Naive thymus-derived CD4-positive, alpha-beta T cell (primary cell): ENCODE measurements around the gene TSTD2. TPM values are rescaled to one million over a fixed set of nuclear protein-coding genes. Genes with fewer than 3 reads are reported as not detected.

ENCODE experiments used
- ATAC-seq: fragments of 150-1000 bp; cut with Tn5 transposase; 2 replicates; pipeline ENCODE4 v1.10.0; 2021; ENCODE audit warnings: mild to moderate bottlenecking, moderate library complexity
- CTCF ChIA-PET: fragments of 350-600 bp; sonication (Branson Sonifier 250); formaldehyde crosslinking; loops from one replicate; lab custom pipeline; 2021; ENCODE audit warnings: antibody characterized with exemption; lab: Charles Lee
- POLR2A ChIA-PET: fragments of 350-600 bp; sonication (Branson Sonifier 250); formaldehyde crosslinking; loops from one replicate; lab custom pipeline; 2021; ENCODE audit warnings: antibody characterized with exemption, inconsistent platforms; lab: Charles Lee
- DNase-seq, 9 donors: peaks; one replicate each; pipeline versions ENCODE4 v3.0.0 to v3.0.0-alpha.2; 2020 to 2022; ENCODE audit warnings: mixed read lengths in 1 of 9
- H3K27ac ChIP-seq: one replicate; pipeline ENCODE4 v1.7.0; 2013; ENCODE audit warnings: mild to moderate bottlenecking, low read depth, low read length, moderate library complexity
- H3K27me3 ChIP-seq, 2 donors: one replicate each; pipeline ENCODE4 v1.7.0; 2013; ENCODE audit warnings: low read length in 2 of 2, mild to moderate bottlenecking in 2 of 2, moderate library complexity in 2 of 2; ENCODE audit not compliant: control insufficient read depth in 2 of 2, insufficient read depth in 2 of 2
- H3K36me3 ChIP-seq, 3 experiments: 1 replicate in 2 of 3; 2 replicates in 1 of 3; pipeline ENCODE4 v1.7.0; 2013; ENCODE audit warnings: low read length in 3 of 3, mild to moderate bottlenecking in 3 of 3, moderate library complexity in 1 of 3; ENCODE audit not compliant: insufficient read depth in 3 of 3, control insufficient read depth in 2 of 3
- H3K4me1 ChIP-seq, 2 donors: one replicate each; pipeline ENCODE4 v1.7.0; 2013; ENCODE audit warnings: low read length in 2 of 2, mild to moderate bottlenecking in 2 of 2, moderate library complexity in 1 of 2; ENCODE audit not compliant: control insufficient read depth in 2 of 2, insufficient read depth in 2 of 2
- H3K4me3 ChIP-seq: 2 replicates; pipeline ENCODE4 v1.7.0; 2013; ENCODE audit warnings: mild to moderate bottlenecking, low read length
- H3K9me3 ChIP-seq, 3 experiments: 1 replicate in 2 of 3; 2 replicates in 1 of 3; pipeline ENCODE4 v1.7.0; 2013; ENCODE audit warnings: low read length in 3 of 3; ENCODE audit not compliant: control insufficient read depth in 2 of 3
- H3K27ac Mint-ChIP-seq, 9 donors: one replicate each; pipeline ENCODE4 v1.8.0; 2020 to 2022; ENCODE audit warnings: mixed read lengths in 9 of 9, mild to moderate bottlenecking in 8 of 9, moderate library complexity in 5 of 9, inconsistent platforms in 2 of 9
- H3K27me3 Mint-ChIP-seq, 5 donors: one replicate each; pipeline ENCODE4 v1.8.0; 2021 to 2022; ENCODE audit warnings: mixed read lengths in 5 of 5, mild to moderate bottlenecking in 1 of 5
- H3K36me3 Mint-ChIP-seq, 5 donors: one replicate each; pipeline ENCODE4 v1.8.0; 2020 to 2022; ENCODE audit warnings: mixed read lengths in 5 of 5, mild to moderate bottlenecking in 3 of 5, inconsistent platforms in 1 of 5
- H3K4me1 Mint-ChIP-seq, 7 donors: one replicate each; pipeline ENCODE4 v1.8.0; 2020 to 2022; ENCODE audit warnings: mixed read lengths in 7 of 7, mild to moderate bottlenecking in 3 of 7, inconsistent platforms in 1 of 7
- H3K4me3 Mint-ChIP-seq, 10 donors: one replicate each; pipeline ENCODE4 v1.8.0; 2020 to 2022; ENCODE audit warnings: mild to moderate bottlenecking in 10 of 10, mixed read lengths in 10 of 10, moderate library complexity in 6 of 10, inconsistent platforms in 2 of 10
- H3K9me3 Mint-ChIP-seq, 11 donors: one replicate each; pipeline ENCODE4 v1.8.0; 2020 to 2022; ENCODE audit warnings: mixed read lengths in 11 of 11, mild to moderate bottlenecking in 4 of 11, inconsistent platforms in 1 of 11, moderate library complexity in 1 of 11
- intact Hi-C, 2 donors: fragments of 100-400 bp; cut with micrococcal nuclease; formaldehyde crosslinking; loops; one replicate each; pipeline ENCODE4 v1.15.1; 2023
- polyA plus RNA-seq, 2 donors: library from polyadenylated mRNA; unstranded; fragments of 300-500 nt; fragmentation: Illumina TruSeq; gene quantifications; one replicate each; pipeline ENCODE4 v1.2.3, GENCODE V29; 2021
- total RNA-seq, 6 experiments: library from RNA in 5 of 6; stranded (reverse) in 5 of 6; gene quantifications; 1 replicate in 5 of 6; 2 replicates in 1 of 6; pipeline ENCODE4 v1.2.3 and lab custom pipeline; 2021 to 2026

TSTD2 gene
- total and polyA plus RNA-seq, 7 experiments from 2014 or later: 9.8 to 23.3 (median 16.3) TPM

DNA sequence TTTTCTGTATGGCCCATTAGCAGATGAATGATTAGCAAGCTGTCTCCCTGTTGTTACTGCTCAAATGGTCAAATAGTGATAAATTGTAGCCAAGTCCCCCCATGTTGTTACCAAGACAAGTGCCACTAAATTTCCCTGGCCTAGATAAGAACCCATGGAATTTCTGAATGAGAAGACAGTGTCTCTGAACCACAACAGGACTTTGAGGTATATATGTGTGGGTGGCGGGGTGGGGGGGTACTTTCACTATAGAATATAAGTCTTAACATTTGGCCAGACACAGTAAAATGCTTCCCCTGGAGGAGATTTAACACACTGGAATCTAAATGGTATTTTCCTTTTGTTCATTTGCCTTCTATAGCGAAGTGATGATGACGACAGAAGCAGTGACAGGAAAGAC is 35.3 kb upstream of the TSTD2 start:
- H3K27me3 ChIP-seq: no peaks in the 10 kb centered on the region
- Mint-ChIP-seq H3K9me3 (no peaks in the 10 kb centered on the region), H3K4me1 (peaks cover 3 to 21% (median 15%) of the 10 kb centered on the region in 7 donors), H3K27ac (peak overlapping the region in 5 of 9 donors; percentile 38 to 51 (median 39)), H3K4me3 (no peak overlapping the region), H3K27me3 (no peaks in the 10 kb centered on the region), H3K36me3 (peaks cover 0 to 39% (median 25%) of the 10 kb centered on the region in 5 donors)
- intact Hi-C loops: no loop called here
- peaks cover 44 to 94% (median 69%) of the 10 kb centered on the region in 3 experiments for H3K36me3 ChIP-seq
- H3K4me3 ChIP-seq: no peak overlapping the region
- ChIA-PET CTCF (no interaction called here), POLR2A (interaction anchor here (0.8 kb wide), 1 partner anchor 189 kb away, joined by 3 read pairs; no protein-coding TSS in a partner anchor)
- ATAC-seq (no peak), DNase-seq (no peak)
- no peaks in the 10 kb centered on the region for H3K4me1 ChIP-seq
- H3K27ac ChIP-seq: no peak overlapping the region
- no peaks in the 10 kb centered on the region for H3K9me3 ChIP-seq

DNA sequence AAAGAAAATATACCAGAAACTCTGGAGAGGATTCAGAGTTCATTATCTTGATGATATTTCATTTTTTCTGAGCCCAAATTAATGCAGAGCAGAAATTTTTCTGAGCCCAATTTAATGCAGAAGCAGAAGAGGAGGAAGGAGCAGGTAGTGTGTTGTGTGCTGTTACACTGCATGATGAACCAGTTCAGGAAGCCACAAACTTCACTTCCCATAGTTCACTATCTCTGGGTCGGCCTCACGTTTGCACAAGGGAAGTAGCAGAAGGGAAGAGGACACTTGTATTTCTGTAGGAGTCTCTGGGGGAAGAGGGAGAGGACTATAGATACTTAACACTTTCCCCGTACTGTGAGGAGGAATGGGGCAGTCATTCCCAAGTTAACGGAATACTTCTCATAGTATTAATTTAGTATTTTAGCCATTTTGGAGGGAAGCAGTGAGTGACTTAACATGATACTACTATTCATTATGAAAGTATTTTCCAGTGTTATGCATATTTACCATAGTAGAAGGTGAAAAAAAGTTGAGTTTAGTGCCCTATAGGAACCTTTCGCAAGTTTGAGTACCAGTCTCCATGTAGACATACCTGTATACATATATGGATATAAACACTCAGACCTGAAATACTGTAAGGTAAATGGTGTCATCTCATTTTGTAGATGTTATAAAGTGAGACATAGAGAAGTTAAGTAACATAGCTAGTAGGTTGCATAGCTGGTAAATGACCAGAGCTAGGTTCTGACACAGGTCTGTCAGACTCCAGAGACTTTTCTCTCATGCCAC is 33.9 kb upstream of the TSTD2 start:
- intact Hi-C loops: loop anchor here in 1 of 2 donors (2.0 kb wide), 1 partner anchor 30 kb away; the partner anchor contains the start of gene XPA

GRCh38 chr9:97665742-97666141 is 32.6 kb upstream of the TSTD2 start:
- peaks cover 35 to 91% (median 71%) of the 10 kb centered on the region in 3 experiments for H3K36me3 ChIP-seq
- H3K4me1 Mint-ChIP-seq: peaks cover 3 to 23% (median 15%) of the 10 kb centered on the region in 7 donors
- H3K4me3 Mint-ChIP-seq: no peak overlapping the region
- intact Hi-C loops: loop anchor here in 1 of 2 donors (2.0 kb wide), 1 partner anchor 31 kb away; the partner anchor contains the start of gene XPA
- no peaks in the 10 kb centered on the region for H3K27me3 ChIP-seq
- H3K36me3 Mint-ChIP-seq: peaks cover 0 to 39% (median 30%) of the 10 kb centered on the region in 5 donors
- H3K4me1 ChIP-seq: no peaks in the 10 kb centered on the region
- CTCF ChIA-PET: no interaction called here
- POLR2A ChIA-PET: no interaction called here
- no peak overlapping the region for H3K27ac ChIP-seq
- H3K9me3 ChIP-seq: no peaks in the 10 kb centered on the region
- no peaks in the 10 kb centered on the region for H3K27me3 Mint-ChIP-seq
- no peak for ATAC-seq
- H3K9me3 Mint-ChIP-seq: no peaks in the 10 kb centered on the region
- DNase-seq: no peak
- no peak overlapping the region for H3K4me3 ChIP-seq
- H3K27ac Mint-ChIP-seq: peak overlapping the region in 4 of 9 donors; percentile 8 to 59 (median 21)

More for the DNA sequence above, 33.9 kb upstream of the TSTD2 start:
- Mint-ChIP-seq H3K4me3 (no peak overlapping the region), H3K4me1 (peaks cover 3 to 21% (median 15%) of the 10 kb centered on the region in 7 donors), H3K9me3 (no peaks in the 10 kb centered on the region), H3K27me3 (no peaks in the 10 kb centered on the region), H3K27ac (peak overlapping the region in 7 of 9 donors; percentile 18 to 59 (median 45)), H3K36me3 (peaks cover 0 to 41% (median 25%) of the 10 kb centered on the region in 5 donors)
- no peaks in the 10 kb centered on the region for H3K9me3 ChIP-seq
- no peaks in the 10 kb centered on the region for H3K27me3 ChIP-seq
- DNase-seq (no peak), ATAC-seq (peak; percentile 42)
- H3K4me1 ChIP-seq: no peaks in the 10 kb centered on the region
- POLR2A ChIA-PET: interaction anchor here (0.6 kb wide), 1 partner anchor 250 kb away, joined by 3 read pairs; no protein-coding TSS in a partner anchor
- peaks cover 44 to 94% (median 76%) of the 10 kb centered on the region in 3 experiments for H3K36me3 ChIP-seq
- CTCF ChIA-PET: no interaction called here
- H3K4me3 ChIP-seq: no peak overlapping the region
- H3K27ac ChIP-seq: no peak overlapping the region

- no peak overlapping the region for H3K4me3 ChIP-seq
- POLR2A ChIA-PET: interaction anchor here (0.6 to 1.2 kb wide), 2 partner anchors 21 to 197 kb away, joined by 3 read pairs; no protein-coding TSS in a partner anchor
- CTCF ChIA-PET: no interaction called here
- no peaks in the 10 kb centered on the region for H3K27me3 ChIP-seq
- H3K4me1 Mint-ChIP-seq: peaks cover 7 to 19% (median 11%) of the 10 kb centered on the region in 7 donors
- H3K36me3 Mint-ChIP-seq: peaks cover 8 to 59% (median 44%) of the 10 kb centered on the region in 5 donors
- no peak for DNase-seq
- ATAC-seq: no peak
- H3K4me1 ChIP-seq: no peaks in the 10 kb centered on the region
- intact Hi-C loops: loop anchor here in 1 of 2 donors (2.0 kb wide), 1 partner anchor 16 kb away; no protein-coding TSS in a partner anchor
- H3K9me3 ChIP-seq: no peaks in the 10 kb centered on the region
- no peaks in the 10 kb centered on the region for H3K27me3 Mint-ChIP-seq
- H3K27ac ChIP-seq: no peak overlapping the region
- H3K9me3 Mint-ChIP-seq: no peaks in the 10 kb centered on the region
- peaks cover 26 to 86% (median 67%) of the 10 kb centered on the region in 3 experiments for H3K36me3 ChIP-seq
- H3K4me3 Mint-ChIP-seq: no peak overlapping the region
- peak overlapping the region in 3 of 9 donors; percentile 38 to 71 (median 65) for H3K27ac Mint-ChIP-seq
Measured at GRCh38 chr9:97660847-97661246, 27.7 kb upstream of the TSTD2 start.

DNA sequence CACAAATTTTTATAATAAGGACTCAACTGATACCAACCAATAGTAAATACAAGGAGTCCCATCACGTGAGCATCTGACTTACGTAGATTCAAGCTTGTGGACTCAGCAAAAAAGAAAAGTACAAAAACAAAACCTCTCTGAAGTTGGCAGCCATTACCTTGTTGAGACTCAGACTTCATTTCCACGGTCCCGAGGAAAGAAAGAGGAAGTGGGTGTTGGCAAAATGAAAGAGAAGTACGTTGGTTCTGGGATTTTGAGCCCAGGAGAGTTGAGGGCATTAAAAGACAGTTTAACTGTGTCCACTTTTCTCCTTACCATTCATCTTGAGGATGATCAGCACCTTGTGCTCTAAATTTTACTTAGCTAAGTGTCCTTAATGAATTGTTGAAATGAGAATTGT is 27.2 kb upstream of the TSTD2 start:
- Mint-ChIP-seq H3K36me3 (peaks cover 11 to 64% (median 46%) of the 10 kb centered on the region in 5 donors), H3K9me3 (no peaks in the 10 kb centered on the region), H3K27me3 (no peaks in the 10 kb centered on the region), H3K27ac (peak overlapping the region in 7 of 9 donors; percentile 1 to 63 (median 52)), H3K4me3 (no peak overlapping the region), H3K4me1 (peaks cover 5 to 16% (median 10%) of the 10 kb centered on the region in 7 donors)
- peaks cover 30 to 88% (median 71%) of the 10 kb centered on the region in 3 experiments for H3K36me3 ChIP-seq
- H3K9me3 ChIP-seq: no peaks in the 10 kb centered on the region
- CTCF ChIA-PET: no interaction called here
- no peak overlapping the region for H3K27ac ChIP-seq
- POLR2A ChIA-PET: interaction anchor here (0.6 to 1.2 kb wide), 2 partner anchors 21 to 198 kb away, joined by 3 read pairs; no protein-coding TSS in a partner anchor
- H3K27me3 ChIP-seq: no peaks in the 10 kb centered on the region
- DNase-seq (no peak), ATAC-seq (no peak)
- intact Hi-C loops: loop anchor here in 1 of 2 donors (2.0 kb wide), 1 partner anchor 16 kb away; no protein-coding TSS in a partner anchor
- H3K4me1 ChIP-seq: no peaks in the 10 kb centered on the region
- H3K4me3 ChIP-seq: no peak overlapping the region

DNA sequence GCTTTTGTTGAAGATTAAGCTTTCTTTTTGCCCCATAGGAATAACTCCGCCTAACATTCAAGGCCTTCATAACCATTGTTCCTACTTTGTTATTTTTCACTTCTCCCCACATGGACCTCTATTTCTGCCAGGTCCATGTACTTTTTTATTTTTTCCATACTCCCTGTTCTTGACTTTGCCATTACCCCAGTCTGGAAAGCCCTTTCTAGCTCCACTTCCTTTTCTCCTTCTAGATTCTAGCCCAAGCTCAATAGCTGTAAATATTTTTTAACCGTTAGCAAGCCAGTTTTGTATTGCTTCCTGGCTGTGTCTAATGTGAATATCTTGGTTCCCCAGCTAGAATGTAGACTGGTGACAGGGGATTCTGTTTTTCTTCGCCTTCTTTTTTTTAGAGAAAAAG is 26.6 kb upstream of the TSTD2 start:
- no peak overlapping the region for H3K27ac ChIP-seq
- no peaks in the 10 kb centered on the region for H3K9me3 Mint-ChIP-seq
- ChIA-PET CTCF (no interaction called here), POLR2A (interaction anchor here (0.6 kb wide), 1 partner anchor 15 kb away, joined by 3 read pairs; no protein-coding TSS in a partner anchor)
- peaks cover 11 to 66% (median 47%) of the 10 kb centered on the region in 5 donors for H3K36me3 Mint-ChIP-seq
- peaks cover 5 to 16% (median 10%) of the 10 kb centered on the region in 7 donors for H3K4me1 Mint-ChIP-seq
- H3K9me3 ChIP-seq: no peaks in the 10 kb centered on the region
- peak overlapping the region in 7 of 9 donors; percentile 1 to 62 (median 37) for H3K27ac Mint-ChIP-seq
- ATAC-seq (no peak), DNase-seq (no peak)
- no peaks in the 10 kb centered on the region for H3K4me1 ChIP-seq
- no peak overlapping the region for H3K4me3 ChIP-seq
- intact Hi-C loops: loop anchor here in 1 of 2 donors (2.0 kb wide), 1 partner anchor 17 kb away; no protein-coding TSS in a partner anchor
- H3K4me3 Mint-ChIP-seq: no peak overlapping the region
- H3K36me3 ChIP-seq: peaks cover 26 to 88% (median 70%) of the 10 kb centered on the region in 3 experiments
- H3K27me3 Mint-ChIP-seq: no peaks in the 10 kb centered on the region
- no peaks in the 10 kb centered on the region for H3K27me3 ChIP-seq
